Ascending aorta (tissue), 2 donors: ENCODE results near the gene ZNG1A. TPM values are rescaled to one million over a fixed set of nuclear protein-coding genes. Genes with fewer than 3 reads are reported as not detected.
A peak's percentile ranks its signal among the peaks of the same experiment; 100 is the strongest.
"Not testable (repeated sequence)": the region's sequence is repeated elsewhere in the genome, so short reads cannot be mapped to it uniquely, and the experiment has no call there.

Experiments used
- DNase-seq, 2 donors: peaks; one replicate each; pipeline ENCODE4 v3.0.0-alpha.2; 2019; ENCODE audit warnings: low spot score in 2 of 2
- H3K27ac ChIP-seq, 2 donors: fragments of 200-600 bp; sonication (generic); one replicate each; pipeline ENCODE4 v1.5.1; 2016 to 2017; ENCODE audit warnings: mild to moderate bottlenecking in 1 of 2
- H3K27me3 ChIP-seq: fragments of 200-600 bp; sonication (generic); one replicate; pipeline ENCODE4 v1.5.1; 2017
- H3K36me3 ChIP-seq, 2 donors: fragments of 200-600 bp; sonication (generic); one replicate each; pipeline ENCODE4 v1.5.1; 2016
- H3K4me1 ChIP-seq, 2 donors: fragments of 200-600 bp; sonication (generic); one replicate each; pipeline ENCODE4 v1.5.1; 2016 to 2017; ENCODE audit warnings: mild to moderate bottlenecking in 1 of 2
- H3K4me3 ChIP-seq, 2 donors: fragments of 200-600 bp; sonication (generic); one replicate each; pipeline ENCODE4 v1.5.1; 2016 to 2017; ENCODE audit warnings: mild to moderate bottlenecking in 1 of 2
- H3K9me3 ChIP-seq, 2 donors: fragments of 200-600 bp; sonication (generic); one replicate each; pipeline ENCODE4 v1.5.1; 2016
- intact Hi-C: fragments of 100-400 bp; cut with DNase I; formaldehyde crosslinking; loops from one replicate; pipeline ENCODE4 v1.15.1; 2023
- total RNA-seq: library from RNA; depleted of rRNA; stranded (reverse); fragments of >200 nt; gene quantifications from one replicate; pipeline ENCODE4 v1.1.0, GENCODE V29; 2016

The ZNG1A gene
- total RNA-seq, 1 donor from 2014 or later: 4.7 TPM

- H3K9me3 ChIP-seq, H3K27ac ChIP-seq, DNase-seq, H3K36me3 ChIP-seq, H3K4me1 ChIP-seq, intact Hi-C loops: not testable (repeated sequence)
- peak overlapping the region; percentile 54 to 55 for H3K4me3 ChIP-seq
- peaks cover 16% of the 10 kb centered on the region for H3K27me3 ChIP-seq
Observed at GRCh38 chr9:113468-114266, 65.2 kb downstream of the ZNG1A start.

- intact Hi-C loops, H3K36me3 ChIP-seq, DNase-seq, H3K9me3 ChIP-seq, H3K27ac ChIP-seq, H3K4me1 ChIP-seq: not testable (repeated sequence)
- peak overlapping the region in 1 of 2 donors; percentile 54 for H3K4me3 ChIP-seq
- H3K27me3 ChIP-seq: peaks cover 16% of the 10 kb centered on the region
Observed at GRCh38 chr9:112589-113467, 66.0 kb downstream of the ZNG1A start.

- peaks cover 16% of the 10 kb centered on the region for H3K27me3 ChIP-seq
- DNase-seq, H3K36me3 ChIP-seq, H3K4me1 ChIP-seq, H3K4me3 ChIP-seq, intact Hi-C loops, H3K27ac ChIP-seq, H3K9me3 ChIP-seq: not testable (repeated sequence)
Observed at GRCh38 chr9:110672-111071, 68.2 kb downstream of the ZNG1A start.

- intact Hi-C loops, H3K36me3 ChIP-seq, H3K27me3 ChIP-seq, DNase-seq, H3K4me1 ChIP-seq, H3K27ac ChIP-seq, H3K9me3 ChIP-seq, H3K4me3 ChIP-seq: not testable (repeated sequence)
Observed at GRCh38 chr9:109540-109939, 69.3 kb downstream of the ZNG1A start.

GRCh38 chr9:108742-109495 lies 69.9 kb downstream of the ZNG1A start:
- H3K27me3 ChIP-seq, DNase-seq, H3K27ac ChIP-seq, H3K36me3 ChIP-seq, intact Hi-C loops, H3K9me3 ChIP-seq, H3K4me3 ChIP-seq, H3K4me1 ChIP-seq: not testable (repeated sequence)

- intact Hi-C loops, H3K4me1 ChIP-seq, H3K9me3 ChIP-seq, H3K36me3 ChIP-seq, DNase-seq, H3K4me3 ChIP-seq, H3K27me3 ChIP-seq, H3K27ac ChIP-seq: not testable (repeated sequence)
Observed at GRCh38 chr9:105991-106390, 72.9 kb downstream of the ZNG1A start.

- H3K9me3 ChIP-seq, H3K4me1 ChIP-seq, H3K36me3 ChIP-seq, DNase-seq, H3K4me3 ChIP-seq, H3K27me3 ChIP-seq, H3K27ac ChIP-seq, intact Hi-C loops: not testable (repeated sequence)
Observed at GRCh38 chr9:100430-100829, 78.4 kb downstream of the ZNG1A start.

- H3K9me3 ChIP-seq, H3K4me1 ChIP-seq, intact Hi-C loops, DNase-seq, H3K36me3 ChIP-seq, H3K27me3 ChIP-seq, H3K4me3 ChIP-seq, H3K27ac ChIP-seq: not testable (repeated sequence)
Observed at GRCh38 chr9:99867-100266, 79.0 kb downstream of the ZNG1A start.

GRCh38 chr9:98775-99174 lies 80.1 kb downstream of the ZNG1A start:
- intact Hi-C loops, H3K27ac ChIP-seq, H3K4me3 ChIP-seq, H3K4me1 ChIP-seq, H3K27me3 ChIP-seq, DNase-seq, H3K9me3 ChIP-seq, H3K36me3 ChIP-seq: not testable (repeated sequence)

GRCh38 chr9:94992-95391 lies 83.9 kb downstream of the ZNG1A start:
- H3K4me1 ChIP-seq, H3K27ac ChIP-seq, H3K9me3 ChIP-seq, intact Hi-C loops, DNase-seq, H3K4me3 ChIP-seq, H3K36me3 ChIP-seq, H3K27me3 ChIP-seq: not testable (repeated sequence)

GRCh38 chr9:94323-94722 lies 84.5 kb downstream of the ZNG1A start:
- H3K27ac ChIP-seq, intact Hi-C loops, H3K36me3 ChIP-seq, H3K4me1 ChIP-seq, H3K9me3 ChIP-seq, H3K4me3 ChIP-seq, DNase-seq, H3K27me3 ChIP-seq: not testable (repeated sequence)

GRCh38 chr9:93909-94308 lies 84.9 kb downstream of the ZNG1A start:
- H3K36me3 ChIP-seq, H3K27me3 ChIP-seq, intact Hi-C loops, H3K4me1 ChIP-seq, H3K27ac ChIP-seq, H3K4me3 ChIP-seq, H3K9me3 ChIP-seq, DNase-seq: not testable (repeated sequence)

- H3K27ac ChIP-seq: not testable (repeated sequence)
Observed at GRCh38 chr9:90851-91250, 88.0 kb downstream of the ZNG1A start.

More at GRCh38 chr9:90851-91250, 88.0 kb downstream of the ZNG1A start:
- H3K4me1 ChIP-seq, H3K9me3 ChIP-seq, H3K4me3 ChIP-seq, DNase-seq, H3K27me3 ChIP-seq, intact Hi-C loops, H3K36me3 ChIP-seq: not testable (repeated sequence)
